Measurements from ENCODE around the gene MYOCD.

MYOCD gene

GRCh38 chr17:12789075-12789480, 123.4 kb downstream of the MYOCD start:
- Mint-ChIP-seq H3K27ac (no peak overlapping the region), H3K9me3 (peaks cover 0 to 1% of the 10 kb centered on the region in 2 donors), H3K4me3 (peak overlapping the region; percentile 81 to 93), H3K4me1 (peaks cover 7 to 10% of the 10 kb centered on the region in 2 donors), H3K27me3 (peaks cover 36 to 73% of the 10 kb centered on the region in 2 donors), H3K36me3 (peaks cover 3% of the 10 kb centered on the region in 2 donors)
- DNase-seq (no peak), ATAC-seq (replicated peaks) (peak; percentile 88 to 90)

GRCh38 chr17:12789481-12790248, 124.0 kb downstream of the MYOCD start, which contains the start of gene ARHGAP44:
Gene ARHGAP44, plus strand, starts transcription at chr17:12789498. Its CDS starts 341 bp downstream, at chr17:12789839.
- ATAC-seq (replicated peaks) (peak; percentile 83 to 89), DNase-seq (peak; percentile 52)
- peaks cover 0 to 1% of the 10 kb centered on the region in 2 donors for H3K9me3 Mint-ChIP-seq
- H3K4me1 Mint-ChIP-seq: peaks cover 7 to 10% of the 10 kb centered on the region in 2 donors
- peaks cover 3% of the 10 kb centered on the region in 2 donors for H3K36me3 Mint-ChIP-seq
- H3K27ac Mint-ChIP-seq: peak within 1 kb of the TSS; percentile 75
- H3K27me3 Mint-ChIP-seq: peaks cover 36 to 73% of the 10 kb centered on the region in 2 donors
- peak within 1 kb of the TSS; percentile 90 to 93 for H3K4me3 Mint-ChIP-seq

GRCh38 chr17:12790249-12791106, 124.8 kb downstream of the MYOCD start:
- ATAC-seq (replicated peaks) (no peak), DNase-seq (no peak)
- Mint-ChIP-seq H3K27ac (peak overlapping the region; percentile 75), H3K9me3 (peaks cover 0 to 1% of the 10 kb centered on the region in 2 donors), H3K4me3 (peak overlapping the region; percentile 90 to 93), H3K27me3 (peaks cover 35 to 71% of the 10 kb centered on the region in 2 donors), H3K36me3 (peaks cover 3% of the 10 kb centered on the region in 2 donors), H3K4me1 (peaks cover 7 to 10% of the 10 kb centered on the region in 2 donors)

GRCh38 chr17:12794919-12795532, 129.3 kb downstream of the MYOCD start:
- Mint-ChIP-seq H3K27ac (no peak overlapping the region), H3K36me3 (peaks cover 2 to 5% of the 10 kb centered on the region in 2 donors), H3K9me3 (peaks cover 4 to 11% of the 10 kb centered on the region in 2 donors), H3K4me3 (no peak overlapping the region), H3K4me1 (peaks cover 3 to 6% of the 10 kb centered on the region in 2 donors), H3K27me3 (peaks cover 25 to 54% of the 10 kb centered on the region in 2 donors)
- ATAC-seq (replicated peaks) (no peak), DNase-seq (no peak)

GRCh38 chr17:12800855-12801365, 135.2 kb downstream of the MYOCD start:
- no peak for DNase-seq
- Mint-ChIP-seq H3K9me3 (peaks cover 4 to 9% of the 10 kb centered on the region in 2 donors), H3K4me3 (no peak overlapping the region), H3K4me1 (no peaks in the 10 kb centered on the region), H3K27me3 (peaks cover 3 to 27% of the 10 kb centered on the region in 2 donors), H3K27ac (no peak overlapping the region), H3K36me3 (peaks cover 0 to 3% of the 10 kb centered on the region in 2 donors)
- ATAC-seq (replicated peaks): no peak

GRCh38 chr17:12806630-12807029, 140.9 kb downstream of the MYOCD start:
- ATAC-seq (replicated peaks) (no peak), DNase-seq (no peak)
- no peak overlapping the region for H3K27ac Mint-ChIP-seq
- H3K36me3 Mint-ChIP-seq: peaks cover 4 to 7% of the 10 kb centered on the region in 2 donors
- H3K4me3 Mint-ChIP-seq: no peak overlapping the region
- peaks cover 14 to 22% of the 10 kb centered on the region in 2 donors for H3K9me3 Mint-ChIP-seq
- H3K4me1 Mint-ChIP-seq: no peaks in the 10 kb centered on the region
- peaks cover 4 to 16% of the 10 kb centered on the region in 2 donors for H3K27me3 Mint-ChIP-seq

- Mint-ChIP-seq H3K9me3 (peaks cover 14 to 22% of the 10 kb centered on the region in 2 donors), H3K27ac (no peak overlapping the region), H3K27me3 (peaks cover 4 to 9% of the 10 kb centered on the region in 2 donors), H3K36me3 (peaks cover 4 to 7% of the 10 kb centered on the region in 2 donors), H3K4me3 (no peak overlapping the region), H3K4me1 (peaks cover 3 to 5% of the 10 kb centered on the region in 2 donors)
- ATAC-seq (replicated peaks) (no peak), DNase-seq (no peak)
Measured at GRCh38 chr17:12808723-12809122, 143.0 kb downstream of the MYOCD start.

- no peak for ATAC-seq (replicated peaks)
- Mint-ChIP-seq H3K36me3 (peaks cover 0 to 7% of the 10 kb centered on the region in 2 donors), H3K4me3 (no peak overlapping the region), H3K4me1 (peaks cover 13 to 28% of the 10 kb centered on the region in 2 donors), H3K27me3 (peaks cover 4 to 9% of the 10 kb centered on the region in 2 donors), H3K27ac (no peak overlapping the region), H3K9me3 (peaks cover 10 to 12% of the 10 kb centered on the region in 2 donors)
- no peak for DNase-seq
Measured at GRCh38 chr17:12812877-12813276, 147.2 kb downstream of the MYOCD start.

- ATAC-seq (replicated peaks): no peak
- peaks cover 0 to 7% of the 10 kb centered on the region in 2 donors for H3K36me3 Mint-ChIP-seq
- no peak overlapping the region for H3K27ac Mint-ChIP-seq
- peaks cover 10 to 11% of the 10 kb centered on the region in 2 donors for H3K9me3 Mint-ChIP-seq
- DNase-seq: no peak
- no peak overlapping the region for H3K4me3 Mint-ChIP-seq
- peaks cover 4 to 9% of the 10 kb centered on the region in 2 donors for H3K27me3 Mint-ChIP-seq
- H3K4me1 Mint-ChIP-seq: peaks cover 13 to 28% of the 10 kb centered on the region in 2 donors
Measured at GRCh38 chr17:12813664-12814063, 148.0 kb downstream of the MYOCD start.

- peak overlapping the region in 1 of 2 donors; percentile 7 for H3K4me3 Mint-ChIP-seq
- ATAC-seq (replicated peaks) (no peak), DNase-seq (no peak)
- H3K36me3 Mint-ChIP-seq: peaks cover 0 to under 1% of the 10 kb centered on the region in 2 donors
- no peak overlapping the region for H3K27ac Mint-ChIP-seq
- peaks cover 13 to 28% of the 10 kb centered on the region in 2 donors for H3K4me1 Mint-ChIP-seq
- H3K27me3 Mint-ChIP-seq: peaks cover 2 to 3% of the 10 kb centered on the region in 2 donors
- H3K9me3 Mint-ChIP-seq: peaks cover 2 to 4% of the 10 kb centered on the region in 2 donors
Measured at GRCh38 chr17:12814718-12815117, 149.0 kb downstream of the MYOCD start.

GRCh38 chr17:12815642-12816141, 150.0 kb downstream of the MYOCD start:
- H3K36me3 Mint-ChIP-seq: no peaks in the 10 kb centered on the region
- H3K9me3 Mint-ChIP-seq: peaks cover 0 to 3% of the 10 kb centered on the region in 2 donors
- peak overlapping the region; percentile 42 for H3K27ac Mint-ChIP-seq
- no peaks in the 10 kb centered on the region for H3K27me3 Mint-ChIP-seq
- DNase-seq: peak; percentile 52
- peak overlapping the region; percentile 6 to 42 for H3K4me3 Mint-ChIP-seq
- peak; percentile 100 for ATAC-seq (replicated peaks)
- peaks cover 13 to 28% of the 10 kb centered on the region in 2 donors for H3K4me1 Mint-ChIP-seq

Measured in stimulated activated naive B cell treated with anti-CD40 and anti-IgM and Interleukin-4, amounts not matched to agents 10 μg/mL and 1 μg/mL and 100 μg/mL, for 72 hours (primary cell).